HCT116 (cell line): ENCODE results near the gene ZFHX3.

Source experiments
- CTCF ChIP-seq, 3 experiments: fragments of 200-600 bp in 1 of 3; sonication (generic) in 1 of 3; IDR thresholded peaks in 2 of 3; conservative IDR thresholded peaks in 1 of 3; 2 replicates each; pipeline ENCODE4 v1.5.1; 2012 to 2017; ENCODE audit warnings: low read depth in 2 of 3, low read length in 2 of 3, antibody characterized with exemption in 1 of 3, borderline replicate concordance in 1 of 3, control low read depth in 1 of 3, mild to moderate bottlenecking in 1 of 3, mixed read lengths in 1 of 3, mixed run types in 1 of 3, moderate library complexity in 1 of 3; ENCODE audit not compliant: insufficient read depth in 1 of 3
- EGR1 ChIP-seq: IDR thresholded peaks from 2 replicates; pipeline ENCODE4 v1.6.1; 2012; ENCODE audit warnings: low read depth
- FOSL1 ChIP-seq: IDR thresholded peaks from 2 replicates; pipeline ENCODE4 v1.6.1; 2012; ENCODE audit warnings: low read depth
- JUND ChIP-seq: IDR thresholded peaks from 2 replicates; pipeline ENCODE4 v1.6.1; 2012
- RAD21 ChIP-seq: IDR thresholded peaks from 2 replicates; pipeline ENCODE4 v1.6.1; 2012; ENCODE audit warnings: low read depth, mild to moderate bottlenecking
- SP1 ChIP-seq: IDR thresholded peaks from 2 replicates; pipeline ENCODE4 v1.6.1; 2012; ENCODE audit warnings: low read depth
- TF ChIP-seq, protein P1 (sequence below): IDR thresholded peaks from 2 replicates; pipeline ENCODE4 v1.6.1; 2012

DNA sequence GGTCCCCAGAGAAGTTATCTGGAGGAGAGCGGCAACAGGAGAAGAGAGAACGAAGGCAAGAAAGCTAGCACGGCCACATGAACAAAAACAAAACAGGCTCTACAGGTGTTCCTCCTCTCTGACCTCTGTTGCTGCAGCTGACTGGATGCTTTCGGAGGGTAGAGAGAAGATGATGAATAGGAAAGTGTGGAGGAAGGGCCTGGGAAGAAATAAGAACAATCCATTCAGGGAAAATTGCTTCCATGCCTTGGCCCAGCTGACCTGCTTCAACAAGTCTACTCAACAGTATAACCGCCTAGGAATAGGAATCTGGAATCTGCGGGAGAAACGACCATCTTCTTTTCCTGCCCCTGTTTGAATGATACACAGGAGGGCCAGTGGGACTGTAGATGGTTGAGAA, 258.5 kb downstream of the ZFHX3 start:
- TF ChIP-seq CTCF (IDR thresholded peaks at IDR 0.05 in 2 of 3, conservative IDR thresholded peaks at IDR 0.05 in 1 of 3; ENCODE audit: borderline replicate concordance in 1 of 3, insufficient read depth in 1 of 3, low read depth in 2 of 3, low read length in 2 of 3), result no peak
- no peak for TF ChIP-seq FOSL1
- TF ChIP-seq SP1, result no peak
- no peak for TF ChIP-seq JUND
- TF ChIP-seq, protein P1, sequence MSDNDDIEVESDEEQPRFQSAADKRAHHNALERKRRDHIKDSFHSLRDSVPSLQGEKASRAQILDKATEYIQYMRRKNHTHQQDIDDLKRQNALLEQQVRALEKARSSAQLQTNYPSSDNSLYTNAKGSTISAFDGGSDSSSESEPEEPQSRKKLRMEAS, result no peak
- TF ChIP-seq EGR1, result no peak
- TF ChIP-seq RAD21, result no peak
